ENCODE measurements around the gene ZBTB7C. TPM values are rescaled to one million over a fixed set of nuclear protein-coding genes. Genes with fewer than 3 reads are reported as not detected.

Gene ZBTB7C
- total RNA-seq, 2 donors from 2014 or later: 25.1 to 36.4 TPM

- no peaks in the 10 kb centered on the region for H3K4me1 ChIP-seq
- H3K9me3 ChIP-seq: no peaks in the 10 kb centered on the region
- peak; percentile 22 for DNase-seq
- intact Hi-C loops (cut with DNase I): no loop called here
- peak overlapping the region in 1 of 2 donors; percentile 30 for H3K9ac ChIP-seq (ENCODE audit: low read depth in 2 of 2, low read length in 2 of 2)
- no peaks in the 10 kb centered on the region for H3K27me3 ChIP-seq
- TF ChIP-seq, protein P1, sequence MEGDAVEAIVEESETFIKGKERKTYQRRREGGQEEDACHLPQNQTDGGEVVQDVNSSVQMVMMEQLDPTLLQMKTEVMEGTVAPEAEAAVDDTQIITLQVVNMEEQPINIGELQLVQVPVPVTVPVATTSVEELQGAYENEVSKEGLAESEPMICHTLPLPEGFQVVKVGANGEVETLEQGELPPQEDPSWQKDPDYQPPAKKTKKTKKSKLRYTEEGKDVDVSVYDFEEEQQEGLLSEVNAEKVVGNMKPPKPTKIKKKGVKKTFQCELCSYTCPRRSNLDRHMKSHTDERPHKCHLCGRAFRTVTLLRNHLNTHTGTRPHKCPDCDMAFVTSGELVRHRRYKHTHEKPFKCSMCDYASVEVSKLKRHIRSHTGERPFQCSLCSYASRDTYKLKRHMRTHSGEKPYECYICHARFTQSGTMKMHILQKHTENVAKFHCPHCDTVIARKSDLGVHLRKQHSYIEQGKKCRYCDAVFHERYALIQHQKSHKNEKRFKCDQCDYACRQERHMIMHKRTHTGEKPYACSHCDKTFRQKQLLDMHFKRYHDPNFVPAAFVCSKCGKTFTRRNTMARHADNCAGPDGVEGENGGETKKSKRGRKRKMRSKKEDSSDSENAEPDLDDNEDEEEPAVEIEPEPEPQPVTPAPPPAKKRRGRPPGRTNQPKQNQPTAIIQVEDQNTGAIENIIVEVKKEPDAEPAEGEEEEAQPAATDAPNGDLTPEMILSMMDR (IDR thresholded peaks at IDR 0.05): no peak
- H3K4me3 ChIP-seq: no peak overlapping the region
- no peaks in the 10 kb centered on the region for H3K36me3 ChIP-seq
- no peak overlapping the region for H3K27ac ChIP-seq
Observed at GRCh38 chr18:48319801-48320638, 89.2 kb downstream of the ZBTB7C start.

DNA sequence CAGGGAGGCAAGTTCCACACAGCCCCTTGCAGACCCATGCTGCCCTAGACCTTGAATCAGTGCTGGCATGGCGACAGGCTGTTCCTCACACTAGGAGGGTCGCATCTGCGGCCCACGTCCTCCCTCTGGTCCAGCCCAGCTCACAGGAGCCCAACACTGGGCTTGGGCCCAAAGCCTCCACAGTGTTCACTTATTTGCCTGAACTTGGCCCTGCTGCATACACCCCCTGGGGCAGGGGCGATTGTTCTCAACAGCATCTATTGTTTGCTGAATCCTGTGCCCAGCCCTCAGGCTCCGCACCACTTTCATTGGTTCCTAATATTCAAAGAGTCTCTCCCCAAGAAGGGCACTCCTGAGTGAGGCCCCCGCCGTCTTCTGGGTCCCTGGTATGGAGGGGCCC, 90.7 kb downstream of the ZBTB7C start:
- H3K9me3 ChIP-seq: no peaks in the 10 kb centered on the region
- H3K4me3 ChIP-seq: no peak overlapping the region
- DNase-seq: no peak
- no peaks in the 10 kb centered on the region for H3K4me1 ChIP-seq
- H3K9ac ChIP-seq (ENCODE audit: low read depth in 2 of 2, low read length in 2 of 2): no peak overlapping the region
- no peaks in the 10 kb centered on the region for H3K36me3 ChIP-seq
- TF ChIP-seq, protein P1 (IDR thresholded peaks at IDR 0.05): no peak
- intact Hi-C loops (cut with DNase I): no loop called here
- H3K27ac ChIP-seq: no peak overlapping the region
- no peaks in the 10 kb centered on the region for H3K27me3 ChIP-seq

GRCh38 chr18:48317781-48318381, 91.3 kb downstream of the ZBTB7C start:
- no peaks in the 10 kb centered on the region for H3K27me3 ChIP-seq
- intact Hi-C loops (cut with DNase I): no loop called here
- DNase-seq: no peak
- H3K4me1 ChIP-seq: no peaks in the 10 kb centered on the region
- H3K27ac ChIP-seq: no peak overlapping the region
- H3K36me3 ChIP-seq: no peaks in the 10 kb centered on the region
- no peak overlapping the region for H3K9ac ChIP-seq (ENCODE audit: low read depth in 2 of 2, low read length in 2 of 2)
- TF ChIP-seq, protein P1 (IDR thresholded peaks at IDR 0.05): no peak
- H3K4me3 ChIP-seq: no peak overlapping the region
- no peaks in the 10 kb centered on the region for H3K9me3 ChIP-seq

DNA sequence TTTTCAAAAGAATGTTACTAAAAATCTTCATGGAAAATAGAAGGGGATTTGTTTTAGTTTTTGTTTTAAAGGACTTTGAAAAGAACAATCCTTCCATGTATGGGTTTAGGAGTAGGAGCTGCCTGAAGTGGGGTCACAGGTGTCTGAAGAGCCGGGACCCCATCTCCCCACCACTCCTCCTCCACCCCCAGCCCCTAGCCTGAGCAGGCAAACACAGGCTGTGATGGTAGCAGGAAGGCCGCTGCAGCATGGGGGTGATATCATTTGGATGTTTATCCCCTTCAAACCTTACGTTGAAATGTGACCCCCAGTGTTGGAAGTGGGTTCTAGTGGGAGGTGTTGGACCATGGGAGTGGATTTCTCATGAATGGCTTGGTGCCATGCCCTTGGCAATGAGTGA, 93.0 kb downstream of the ZBTB7C start:
- Histone ChIP-seq H3K9ac (ENCODE audit: low read depth in 2 of 2, low read length in 2 of 2) (no peak overlapping the region), H3K27me3 (no peaks in the 10 kb centered on the region), H3K4me1 (no peaks in the 10 kb centered on the region), H3K27ac (no peak overlapping the region), H3K4me3 (no peak overlapping the region), H3K9me3 (no peaks in the 10 kb centered on the region), H3K36me3 (no peaks in the 10 kb centered on the region)
- TF ChIP-seq, protein P1 (IDR thresholded peaks at IDR 0.05): no peak
- intact Hi-C loops (cut with DNase I): no loop called here
- DNase-seq: no peak

- Histone ChIP-seq H3K9ac (ENCODE audit: low read depth in 2 of 2, low read length in 2 of 2) (no peak overlapping the region), H3K27ac (no peak overlapping the region), H3K27me3 (no peaks in the 10 kb centered on the region), H3K4me3 (no peak overlapping the region), H3K9me3 (no peaks in the 10 kb centered on the region), H3K4me1 (no peaks in the 10 kb centered on the region), H3K36me3 (no peaks in the 10 kb centered on the region)
- TF ChIP-seq, protein P1 (IDR thresholded peaks at IDR 0.05): no peak
- intact Hi-C loops (cut with DNase I): no loop called here
- no peak for DNase-seq
Observed at GRCh38 chr18:48314690-48315089, 94.5 kb downstream of the ZBTB7C start.

Data from colonic mucosa (tissue), 4 donors.